ENCODE results near the gene TSPAN5. TPM values are rescaled to one million over a fixed set of nuclear protein-coding genes. Genes with fewer than 3 reads are reported as not detected.
A peak's percentile ranks its signal among the peaks of the same experiment; 100 is the strongest.

TSPAN5 gene
- total RNA-seq, 3 donors from 2014 or later = 1.9 to 17.7 (median 12.8) TPM

DNA sequence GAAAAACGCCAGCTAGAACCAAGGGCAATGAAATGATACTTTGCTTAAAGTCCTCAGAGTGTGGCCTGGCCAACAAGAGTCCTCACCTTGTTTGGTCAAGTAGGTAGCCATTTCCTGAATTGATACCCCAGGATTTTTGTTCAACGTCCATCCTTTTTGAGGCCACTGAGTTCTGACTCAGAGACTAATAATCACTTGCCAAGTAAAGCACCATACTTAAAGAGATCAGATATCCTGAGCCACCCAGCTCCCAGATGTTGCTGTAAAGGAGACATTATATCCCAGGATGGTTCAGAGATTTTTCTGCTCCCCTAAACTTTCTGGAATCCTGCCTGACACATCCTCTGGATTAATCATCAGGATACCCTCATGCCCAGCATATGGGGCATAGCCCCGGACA lies 206.3 kb downstream of the TSPAN5 start:
- TF ChIP-seq, protein P1, sequence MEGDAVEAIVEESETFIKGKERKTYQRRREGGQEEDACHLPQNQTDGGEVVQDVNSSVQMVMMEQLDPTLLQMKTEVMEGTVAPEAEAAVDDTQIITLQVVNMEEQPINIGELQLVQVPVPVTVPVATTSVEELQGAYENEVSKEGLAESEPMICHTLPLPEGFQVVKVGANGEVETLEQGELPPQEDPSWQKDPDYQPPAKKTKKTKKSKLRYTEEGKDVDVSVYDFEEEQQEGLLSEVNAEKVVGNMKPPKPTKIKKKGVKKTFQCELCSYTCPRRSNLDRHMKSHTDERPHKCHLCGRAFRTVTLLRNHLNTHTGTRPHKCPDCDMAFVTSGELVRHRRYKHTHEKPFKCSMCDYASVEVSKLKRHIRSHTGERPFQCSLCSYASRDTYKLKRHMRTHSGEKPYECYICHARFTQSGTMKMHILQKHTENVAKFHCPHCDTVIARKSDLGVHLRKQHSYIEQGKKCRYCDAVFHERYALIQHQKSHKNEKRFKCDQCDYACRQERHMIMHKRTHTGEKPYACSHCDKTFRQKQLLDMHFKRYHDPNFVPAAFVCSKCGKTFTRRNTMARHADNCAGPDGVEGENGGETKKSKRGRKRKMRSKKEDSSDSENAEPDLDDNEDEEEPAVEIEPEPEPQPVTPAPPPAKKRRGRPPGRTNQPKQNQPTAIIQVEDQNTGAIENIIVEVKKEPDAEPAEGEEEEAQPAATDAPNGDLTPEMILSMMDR (IDR thresholded peaks at IDR 0.05) = no peak
- H3K4me1 ChIP-seq = no peaks in the 10 kb centered on the region
- no peaks in the 10 kb centered on the region for H3K9me3 ChIP-seq
- H3K36me3 ChIP-seq = no peaks in the 10 kb centered on the region
- DNase-seq (ENCODE audit: low spot score in 2 of 2) = no peak
- intact Hi-C loops (cut with DNase I; ENCODE audit: low total_unique reads) = no loop called here
- no peak overlapping the region for H3K4me3 ChIP-seq
- H3K27me3 ChIP-seq = no peaks in the 10 kb centered on the region
- no peak overlapping the region for H3K27ac ChIP-seq

DNA sequence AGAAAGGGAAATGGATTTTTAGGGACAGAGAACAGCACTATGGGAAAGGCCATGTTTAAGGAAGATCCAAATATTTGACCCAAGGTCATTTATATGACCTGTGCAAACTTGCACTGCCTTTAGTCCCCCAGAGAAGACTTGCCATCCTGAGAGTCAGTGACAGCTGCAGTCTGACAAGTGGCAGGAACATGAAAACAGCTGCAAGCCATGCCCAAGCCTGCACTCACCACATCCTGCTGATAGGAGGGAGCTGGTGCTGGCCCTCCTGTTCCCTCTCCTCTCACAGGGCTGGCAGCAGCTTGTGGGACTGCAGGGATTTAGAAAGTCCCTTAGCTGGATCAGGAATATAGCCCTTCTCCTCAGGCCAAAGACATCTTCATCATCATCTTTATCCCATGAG lies 209.5 kb downstream of the TSPAN5 start:
- intact Hi-C loops (cut with DNase I; ENCODE audit: low total_unique reads) = no loop called here
- Histone ChIP-seq H3K9me3 (no peaks in the 10 kb centered on the region), H3K27me3 (no peaks in the 10 kb centered on the region), H3K4me3 (no peak overlapping the region), H3K27ac (no peak overlapping the region), H3K4me1 (no peaks in the 10 kb centered on the region), H3K36me3 (no peaks in the 10 kb centered on the region)
- no peak for TF ChIP-seq POLR2AphosphoS5 (IDR thresholded peaks at IDR 0.05)
- TF ChIP-seq, protein P1 (IDR thresholded peaks at IDR 0.05) = no peak
- no peak for TF ChIP-seq POLR2A (IDR thresholded peaks at IDR 0.05)
- DNase-seq (ENCODE audit: low spot score in 2 of 2) = no peak

GRCh38 chr4:98447648-98448047 lies 210.8 kb downstream of the TSPAN5 start:
- TF ChIP-seq POLR2AphosphoS5 (IDR thresholded peaks at IDR 0.05) (no peak), POLR2A (IDR thresholded peaks at IDR 0.05) (no peak)
- TF ChIP-seq, protein P1 (IDR thresholded peaks at IDR 0.05) = no peak
- intact Hi-C loops (cut with DNase I; ENCODE audit: low total_unique reads) = no loop called here

GRCh38 chr4:98446499-98447375 lies 211.7 kb downstream of the TSPAN5 start:
- Histone ChIP-seq H3K27me3 (no peaks in the 10 kb centered on the region), H3K9me3 (no peaks in the 10 kb centered on the region), H3K4me3 (no peak overlapping the region), H3K27ac (peak overlapping the region; percentile 63 to 75), H3K36me3 (peaks cover 4% of the 10 kb centered on the region), H3K4me1 (no peaks in the 10 kb centered on the region)
- intact Hi-C loops (cut with DNase I; ENCODE audit: low total_unique reads) = no loop called here
- peak in 1 of 2 donors; percentile 62 for DNase-seq (ENCODE audit: low spot score in 2 of 2)
- TF ChIP-seq POLR2AphosphoS5 (IDR thresholded peaks at IDR 0.05) = peak in 2 of 3 donors; percentile 0 to 60
- TF ChIP-seq, protein P1 (IDR thresholded peaks at IDR 0.05) = no peak
- no peak for TF ChIP-seq POLR2A (IDR thresholded peaks at IDR 0.05)

More at GRCh38 chr4:98447648-98448047, 210.8 kb downstream of the TSPAN5 start:
- Histone ChIP-seq H3K4me3 (no peak overlapping the region), H3K27ac (peak overlapping the region; percentile 63 to 75), H3K4me1 (no peaks in the 10 kb centered on the region), H3K27me3 (no peaks in the 10 kb centered on the region), H3K9me3 (no peaks in the 10 kb centered on the region), H3K36me3 (no peaks in the 10 kb centered on the region)
- DNase-seq (ENCODE audit: low spot score in 2 of 2) = no peak

DNA sequence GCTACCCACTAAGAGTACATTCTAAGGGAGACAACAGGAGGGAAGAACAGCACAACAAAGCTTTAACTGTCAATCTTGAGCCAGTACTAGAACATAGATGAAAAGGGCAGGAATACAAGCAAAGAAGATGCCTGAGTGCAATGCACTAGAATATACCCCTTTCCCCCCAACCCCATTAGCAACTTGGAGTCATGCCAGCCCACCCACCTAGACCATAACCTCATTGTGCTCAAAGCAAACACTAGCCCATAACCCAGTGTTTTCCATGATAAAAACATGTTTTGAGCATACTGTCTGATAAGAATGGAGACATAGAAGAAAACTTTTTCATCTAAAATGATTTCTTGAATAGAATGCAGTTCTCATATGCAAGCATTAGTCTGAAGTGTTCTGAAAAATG lies 214.0 kb downstream of the TSPAN5 start:
- Histone ChIP-seq H3K36me3 (peaks cover 4% of the 10 kb centered on the region), H3K4me3 (no peak overlapping the region), H3K4me1 (no peaks in the 10 kb centered on the region), H3K27me3 (no peaks in the 10 kb centered on the region), H3K9me3 (no peaks in the 10 kb centered on the region), H3K27ac (no peak overlapping the region)
- DNase-seq (ENCODE audit: low spot score in 2 of 2) = no peak
- intact Hi-C loops (cut with DNase I; ENCODE audit: low total_unique reads) = no loop called here
- TF ChIP-seq POLR2AphosphoS5 (IDR thresholded peaks at IDR 0.05) (no peak), POLR2A (IDR thresholded peaks at IDR 0.05) (no peak)
- TF ChIP-seq, protein P1 (IDR thresholded peaks at IDR 0.05) = no peak

Data from breast epithelium (tissue), 4 donors.